ENCODE measurements around the gene TP53RK. TPM values are rescaled to one million over a fixed set of nuclear protein-coding genes. Genes with fewer than 3 reads are reported as not detected.

TP53RK gene
- total RNA-seq, 4 donors from 2014 or later: 7.4 to 12.1 (median 10.6) TPM

- TF ChIP-seq CTCF (IDR thresholded peaks at IDR 0.05) (no peak), POLR2A (IDR thresholded peaks at IDR 0.05) (no peak)
- no peak overlapping the region for H3K4me3 ChIP-seq
- peaks cover 0 to 3% of the 10 kb centered on the region in 2 donors for H3K27me3 ChIP-seq
- H3K36me3 ChIP-seq: no peaks in the 10 kb centered on the region
- no peak for DNase-seq
- H3K9me3 ChIP-seq: no peaks in the 10 kb centered on the region
- H3K4me1 ChIP-seq: no peaks in the 10 kb centered on the region
- H3K27ac ChIP-seq: no peak overlapping the region
Observed at GRCh38 chr20:46701057-46701456, 11.8 kb upstream of the TP53RK start.

GRCh38 chr20:46700481-46700880, 11.2 kb upstream of the TP53RK start:
- no peaks in the 10 kb centered on the region for H3K36me3 ChIP-seq
- no peak overlapping the region for H3K4me3 ChIP-seq
- no peaks in the 10 kb centered on the region for H3K9me3 ChIP-seq
- peaks cover 0 to 3% of the 10 kb centered on the region in 2 donors for H3K27me3 ChIP-seq
- H3K27ac ChIP-seq: no peak overlapping the region
- H3K4me1 ChIP-seq: no peaks in the 10 kb centered on the region
- no peak for DNase-seq
- TF ChIP-seq POLR2A (IDR thresholded peaks at IDR 0.05) (no peak), CTCF (IDR thresholded peaks at IDR 0.05) (no peak)

DNA sequence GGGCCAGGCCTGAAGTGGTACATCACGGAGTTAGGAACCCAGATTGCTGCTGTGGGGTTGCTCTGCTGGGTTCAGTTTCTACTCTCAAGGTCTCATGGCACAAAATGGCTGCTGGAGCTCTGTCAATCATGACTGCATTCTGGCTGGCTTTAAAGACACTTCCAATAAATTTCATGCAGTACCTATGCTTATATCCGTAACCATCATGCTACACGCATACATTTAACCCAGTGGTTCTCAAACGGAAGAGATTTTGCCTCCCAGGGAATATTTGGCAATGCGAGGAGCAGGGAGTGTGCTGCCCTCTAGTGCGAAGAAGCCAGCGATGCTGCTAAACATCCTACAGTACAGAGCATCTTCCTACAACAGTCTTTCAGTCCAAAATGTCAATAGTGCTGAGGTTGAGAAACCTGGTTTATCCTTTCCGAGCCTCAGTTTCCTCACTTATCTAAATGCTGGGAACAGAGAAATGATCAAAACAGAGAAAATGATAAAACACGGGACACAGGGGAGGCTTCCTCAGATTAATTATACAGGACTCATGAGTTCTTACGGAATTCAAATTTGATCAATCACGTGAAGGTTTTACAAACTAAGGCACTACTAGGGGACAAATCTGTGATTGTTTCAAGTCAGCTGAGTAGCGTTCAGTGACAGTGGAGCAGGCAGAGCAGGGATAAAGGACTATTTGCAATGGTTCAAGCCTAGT, 10.6 kb upstream of the TP53RK start:
- H3K27ac ChIP-seq: no peak overlapping the region
- H3K27me3 ChIP-seq: peaks cover 0 to 3% of the 10 kb centered on the region in 2 donors
- DNase-seq: no peak
- H3K4me1 ChIP-seq: no peaks in the 10 kb centered on the region
- TF ChIP-seq CTCF (IDR thresholded peaks at IDR 0.05) (peak in 4 of 6 experiments; percentile 24 to 41 (median 32)), POLR2A (IDR thresholded peaks at IDR 0.05) (no peak)
- H3K4me3 ChIP-seq: no peak overlapping the region
- no peaks in the 10 kb centered on the region for H3K36me3 ChIP-seq
- no peaks in the 10 kb centered on the region for H3K9me3 ChIP-seq

- Histone ChIP-seq H3K27me3 (peaks cover 0 to 3% of the 10 kb centered on the region in 2 donors), H3K4me1 (no peaks in the 10 kb centered on the region)
- TF ChIP-seq CTCF (IDR thresholded peaks at IDR 0.05) (no peak), POLR2A (IDR thresholded peaks at IDR 0.05) (no peak)
Observed at GRCh38 chr20:46698788-46699187, 9.5 kb upstream of the TP53RK start.

GRCh38 chr20:46696791-46697279, 7.6 kb upstream of the TP53RK start:
- no peak for DNase-seq
- no peaks in the 10 kb centered on the region for H3K4me1 ChIP-seq
- no peak overlapping the region for H3K27ac ChIP-seq
- H3K36me3 ChIP-seq: no peaks in the 10 kb centered on the region
- TF ChIP-seq CTCF (IDR thresholded peaks at IDR 0.05) (no peak), POLR2A (IDR thresholded peaks at IDR 0.05) (no peak)
- peaks cover 0 to 3% of the 10 kb centered on the region in 2 donors for H3K27me3 ChIP-seq
- no peaks in the 10 kb centered on the region for H3K9me3 ChIP-seq
- H3K4me3 ChIP-seq: no peak overlapping the region

More at GRCh38 chr20:46698788-46699187, 9.5 kb upstream of the TP53RK start:
- Histone ChIP-seq H3K27ac (no peak overlapping the region), H3K36me3 (no peaks in the 10 kb centered on the region), H3K4me3 (no peak overlapping the region), H3K9me3 (no peaks in the 10 kb centered on the region)
- DNase-seq: no peak

All from Peyer's patch (tissue), 4 donors.